Measurements from ENCODE around the gene ARHGAP15.

The ARHGAP15 gene

GRCh38 chr2:143482771-143483170, 353.6 kb downstream of the ARHGAP15 start:
- DNase-seq (ENCODE audit: low spot score), result no peak

- DNase-seq (ENCODE audit: low spot score), result no peak
These were observed 357.8 kb downstream of the ARHGAP15 start for GRCh38 chr2:143486976-143487375.

GRCh38 chr2:143489145-143489544, 359.9 kb downstream of the ARHGAP15 start:
- peak; percentile 5 for DNase-seq (ENCODE audit: low spot score)

GRCh38 chr2:143491131-143491530, 361.9 kb downstream of the ARHGAP15 start:
- DNase-seq (ENCODE audit: low spot score), result no peak

GRCh38 chr2:143493339-143493738, 364.1 kb downstream of the ARHGAP15 start:
- no peak for DNase-seq (ENCODE audit: low spot score)

GRCh38 chr2:143497726-143498125, 368.5 kb downstream of the ARHGAP15 start:
- no peak for DNase-seq (ENCODE audit: low spot score)

GRCh38 chr2:143498496-143498895, 369.3 kb downstream of the ARHGAP15 start:
- no peak for DNase-seq (ENCODE audit: low spot score)

DNA sequence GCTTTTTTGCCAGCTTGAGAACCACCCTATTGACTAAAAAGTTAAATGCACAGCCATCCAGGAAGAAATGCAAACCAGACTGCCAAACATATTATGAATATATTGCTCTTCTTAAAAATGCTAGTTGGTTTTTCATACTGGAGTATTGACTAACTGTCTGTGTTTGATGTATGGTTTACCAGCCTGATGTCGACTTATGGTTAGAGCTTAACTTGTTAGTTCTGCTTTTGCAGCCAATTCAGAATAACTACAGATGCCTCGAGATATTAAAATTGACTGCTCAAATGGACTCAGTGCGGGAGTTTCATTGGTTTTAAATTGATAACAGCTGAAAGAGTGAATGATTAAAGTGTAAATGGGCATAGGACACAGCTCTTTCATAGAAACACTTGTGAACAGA, 369.8 kb downstream of the ARHGAP15 start:
- no peak for DNase-seq (ENCODE audit: low spot score)

- no peak for DNase-seq (ENCODE audit: low spot score)
These were observed 372.0 kb downstream of the ARHGAP15 start for GRCh38 chr2:143501106-143501676.

GRCh38 chr2:143503280-143503679, 374.1 kb downstream of the ARHGAP15 start:
- no peak for DNase-seq (ENCODE audit: low spot score)

GRCh38 chr2:143504397-143504796, 375.2 kb downstream of the ARHGAP15 start:
- no peak for DNase-seq (ENCODE audit: low spot score)

GRCh38 chr2:143505542-143505941, 376.3 kb downstream of the ARHGAP15 start:
- DNase-seq (ENCODE audit: low spot score), result no peak

GRCh38 chr2:143513081-143513480, 383.9 kb downstream of the ARHGAP15 start:
- no peak for DNase-seq (ENCODE audit: low spot score)

GRCh38 chr2:143514413-143514812, 385.2 kb downstream of the ARHGAP15 start:
- DNase-seq (ENCODE audit: low spot score), result no peak

GRCh38 chr2:143515318-143515717, 386.1 kb downstream of the ARHGAP15 start:
- DNase-seq (ENCODE audit: low spot score), result no peak

- DNase-seq (ENCODE audit: low spot score), result no peak
These were observed 390.3 kb downstream of the ARHGAP15 start for GRCh38 chr2:143519521-143519920.

- DNase-seq (ENCODE audit: low spot score), result no peak
These were observed 392.2 kb downstream of the ARHGAP15 start for GRCh38 chr2:143521396-143521795.

DNA sequence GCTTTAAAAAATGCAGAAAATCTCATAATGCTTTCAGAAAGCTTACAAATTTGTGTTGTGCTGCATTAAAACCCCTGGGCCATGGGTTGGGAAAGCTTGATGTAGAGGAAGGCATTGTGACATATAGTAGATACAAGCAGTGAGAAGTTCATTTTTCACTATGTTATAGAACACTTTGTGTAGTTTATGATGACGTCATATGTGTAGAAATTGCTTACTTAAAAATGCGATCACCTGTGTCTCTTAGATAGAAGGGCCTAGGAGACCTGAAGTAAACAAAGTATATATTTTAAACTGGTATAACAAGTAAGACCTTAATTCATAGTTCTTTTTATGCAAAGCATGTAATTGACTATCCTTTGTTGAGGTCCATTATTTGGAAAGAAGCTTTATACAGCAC, 393.5 kb downstream of the ARHGAP15 start:
- DNase-seq (ENCODE audit: low spot score), result no peak

DNA sequence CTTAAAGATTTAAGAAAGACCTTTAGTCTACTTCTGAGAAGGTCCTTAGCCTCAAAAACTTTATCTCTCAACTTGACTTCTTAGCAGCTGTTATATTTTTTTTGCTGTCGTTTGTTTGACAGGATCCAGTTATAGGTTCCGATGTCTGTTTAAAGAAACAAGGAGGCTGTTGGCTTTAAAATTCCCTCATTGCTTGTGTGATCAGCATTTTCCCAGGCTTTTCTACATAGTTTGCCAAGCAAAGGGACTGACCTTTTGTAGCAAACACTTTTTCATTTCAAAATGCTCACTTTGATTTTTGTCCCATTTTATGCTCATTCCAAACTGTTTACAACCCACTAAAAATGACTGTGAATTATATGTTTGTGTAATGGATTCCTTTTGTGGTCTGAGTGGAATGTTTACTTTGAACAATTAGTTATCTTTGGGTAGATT, 394.9 kb downstream of the ARHGAP15 start:
- no peak for DNase-seq (ENCODE audit: low spot score)

DNA sequence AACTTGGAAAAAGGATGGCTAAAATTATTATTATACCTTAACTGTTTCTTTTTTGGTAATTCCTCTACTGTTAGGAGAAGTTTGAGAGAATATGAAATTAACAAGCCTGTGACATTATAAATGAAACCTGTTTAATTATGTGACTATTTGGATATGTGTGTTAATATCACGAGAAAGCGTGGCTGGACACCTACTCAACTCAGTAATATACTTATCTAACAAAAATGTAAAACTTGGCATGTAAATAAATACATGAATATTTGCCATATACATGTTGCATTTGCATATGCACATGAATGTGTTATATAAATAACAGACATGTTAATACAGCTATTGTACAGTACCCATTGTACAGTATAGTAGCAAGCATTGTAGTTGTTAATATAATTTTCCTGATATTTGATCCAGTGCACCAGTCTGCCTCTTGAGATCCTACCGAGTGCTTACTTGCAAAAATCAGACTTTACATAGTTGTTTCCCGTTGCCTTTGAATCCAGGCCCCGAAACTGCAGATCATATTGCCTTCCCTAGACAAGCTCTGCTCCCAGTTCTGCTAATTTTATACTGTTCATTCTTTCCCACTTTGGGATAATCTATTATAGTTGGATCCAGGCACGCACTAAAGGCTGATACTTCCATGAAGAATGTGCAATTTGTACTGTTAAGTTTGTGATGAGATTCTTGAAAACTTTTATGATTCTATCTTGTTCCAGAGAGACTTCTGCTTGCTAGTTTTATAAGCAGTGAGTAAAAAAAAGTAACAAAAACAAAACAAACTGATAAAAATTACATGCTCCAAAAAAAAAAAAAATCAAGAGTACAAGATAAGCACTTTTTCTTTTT, 395.6 kb downstream of the ARHGAP15 start:
- DNase-seq (ENCODE audit: low spot score), result no peak

DNA sequence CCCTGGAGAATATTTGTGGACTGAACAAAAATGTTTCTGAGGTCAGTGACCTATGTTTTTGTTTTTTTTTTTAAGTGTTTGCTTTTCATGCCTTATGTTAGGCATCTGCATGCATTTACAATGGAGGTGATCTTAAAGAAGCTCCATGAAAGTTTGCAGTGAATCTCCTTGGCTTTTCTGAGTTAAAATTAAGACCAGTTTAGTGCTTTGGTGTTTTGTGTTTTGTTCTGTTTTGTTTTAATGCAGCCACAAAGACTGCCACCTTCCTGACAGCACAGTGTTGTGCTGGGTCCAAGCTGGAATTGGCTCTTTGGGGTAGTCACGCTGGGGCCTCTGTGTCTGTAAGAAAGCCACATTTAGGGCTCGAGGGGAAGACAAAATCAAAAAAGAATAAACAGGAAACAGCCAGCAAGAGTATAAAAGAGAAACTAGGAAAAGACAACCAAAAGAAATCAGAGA, 396.2 kb downstream of the ARHGAP15 start:
- no peak for DNase-seq (ENCODE audit: low spot score)

DNA sequence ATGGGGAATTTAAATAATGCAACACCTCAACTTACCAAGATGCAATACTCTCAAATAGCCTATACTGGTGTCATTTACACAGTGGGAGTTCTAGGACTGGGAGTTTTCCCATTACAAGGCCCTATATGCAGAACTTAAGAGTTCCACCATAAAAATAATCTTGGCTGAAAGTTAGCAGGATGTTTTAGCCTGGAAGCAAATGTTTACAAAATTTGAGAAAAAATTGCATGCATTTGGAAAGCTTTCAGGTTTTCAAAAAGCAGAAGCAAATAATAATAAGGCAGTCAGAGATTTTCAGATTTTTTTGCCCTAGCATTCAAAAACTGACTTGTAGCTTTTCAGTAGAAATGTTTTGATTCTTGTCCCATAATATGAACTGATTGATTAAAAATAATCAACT, 397.3 kb downstream of the ARHGAP15 start:
- DNase-seq (ENCODE audit: low spot score), result no peak

DNA sequence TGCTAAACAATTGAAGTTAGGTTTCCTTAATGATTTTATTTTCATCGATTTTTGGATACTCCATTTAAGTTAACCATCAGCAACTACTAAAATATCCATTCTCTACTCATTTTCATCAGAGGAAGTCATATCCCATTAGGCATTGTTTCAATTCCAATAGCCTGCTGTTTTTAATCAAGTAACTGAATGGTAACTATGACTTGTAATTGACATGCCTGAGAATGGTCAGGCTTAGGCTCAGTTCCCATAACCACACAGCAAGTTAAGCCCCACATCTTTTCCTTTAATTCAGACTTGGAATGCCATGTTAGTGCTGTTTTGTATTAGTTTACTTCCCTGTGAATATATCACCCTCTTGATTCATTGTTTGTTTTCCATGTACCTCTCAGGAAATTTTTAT, 398.8 kb downstream of the ARHGAP15 start:
- DNase-seq (ENCODE audit: low spot score), result no peak
